Measurements from ENCODE around the gene IGFBP5. TPM values are rescaled to one million over a fixed set of nuclear protein-coding genes. Genes with fewer than 3 reads are reported as not detected.

IGFBP5 gene
- total and polyA plus RNA-seq, 9 of the 15 experiments (the other 6 are each of a cell fraction or from before 2014, with no cell fraction given): 0.01 to 1.9 (median 0.03) TPM; not detected in 6

- no peak for TF ChIP-seq SFPQ (IDR thresholded peaks at IDR 0.05; ENCODE audit: low read depth, low read length)
- TF ChIP-seq SOX6 (IDR thresholded peaks at IDR 0.05): peak; percentile 42; the same call in 1 of the 2 replicates
- TF ChIP-seq PHF20 (IDR thresholded peaks at IDR 0.05; ENCODE audit: partially characterized antibody): no peak
- TF ChIP-seq CTCFL (IDR thresholded peaks at IDR 0.05; ENCODE audit: borderline replicate concordance, insufficient read depth, low read depth, low read length, poor library complexity, severe bottlenecking): peak; percentile 68
- TF ChIP-seq CBFA2T3 (IDR thresholded peaks at IDR 0.05): peak; percentile 81
- TF ChIP-seq SUPT5H (IDR thresholded peaks at IDR 0.05): no peak
- peak; percentile 54; the same call in 1 of the 2 replicates for TF ChIP-seq NCOR1 (IDR thresholded peaks at IDR 0.05)
- TF ChIP-seq DPF2 (IDR thresholded peaks at IDR 0.05): peak; percentile 79
- peak; percentile 68; the same call in 1 of the 2 replicates for TF ChIP-seq SMARCA4 (IDR thresholded peaks at IDR 0.05)
- TF ChIP-seq ZNF174 (CRISPR knock-in tag; IDR thresholded peaks at IDR 0.05): no peak
- TF ChIP-seq ZNF232 (CRISPR knock-in tag; IDR thresholded peaks at IDR 0.05): no peak
- no peak for TF ChIP-seq NFRKB (IDR thresholded peaks at IDR 0.05; ENCODE audit: low read depth)
- TF ChIP-seq TCF3 (CRISPR knock-in tag; IDR thresholded peaks at IDR 0.05): peak; percentile 77
- TF ChIP-seq MAX (CRISPR knock-in tag; IDR thresholded peaks at IDR 0.05): no peak
Observed at GRCh38 chr2:216664593-216665034, 30.7 kb downstream of the IGFBP5 start (continued).

Measured in K562 (cell line).